ENCODE results near the gene ZFYVE9. TPM values are rescaled to one million over a fixed set of nuclear protein-coding genes. Genes with fewer than 3 reads are reported as not detected.

The ZFYVE9 gene
- total and polyA plus RNA-seq, 2 of the 8 experiments (the other 6 are each of a cell fraction or from before 2014, with no cell fraction given): 5.8 to 26.5 TPM

DNA sequence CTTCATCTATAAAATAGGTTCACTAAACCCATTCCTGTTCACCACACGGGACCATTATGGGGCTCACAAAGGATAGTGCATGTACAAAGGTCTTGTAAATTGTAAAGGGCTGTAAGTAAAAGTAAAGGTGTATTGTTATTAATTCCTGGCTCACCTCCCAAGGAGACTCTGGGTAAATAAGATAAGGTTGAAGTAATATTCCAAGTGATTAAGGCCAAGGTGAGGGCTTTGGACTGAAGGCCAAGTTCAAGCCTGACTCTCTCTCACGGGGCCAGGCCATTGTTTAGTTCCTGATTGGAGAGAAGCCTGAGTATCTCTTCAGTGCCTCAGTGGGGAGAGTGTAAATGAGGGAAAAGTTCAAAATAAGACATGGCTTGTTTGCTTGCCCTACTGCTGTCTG lies 19.5 kb upstream of the ZFYVE9 start (continued):
- no peak for TF ChIP-seq ATF3 (IDR thresholded peaks at IDR 0.05; ENCODE audit: insufficient read depth, low read depth, low read length)
- no peak for TF ChIP-seq CBX5 (IDR thresholded peaks at IDR 0.05; ENCODE audit: low read depth, low read length)

Data from H1 (cell line).